ENCODE results near the gene ISL1. TPM values are rescaled to one million over a fixed set of nuclear protein-coding genes. Genes with fewer than 3 reads are reported as not detected.

Gene ISL1
- total RNA-seq, 1 experiment from 2014 or later = 0.36 TPM

DNA sequence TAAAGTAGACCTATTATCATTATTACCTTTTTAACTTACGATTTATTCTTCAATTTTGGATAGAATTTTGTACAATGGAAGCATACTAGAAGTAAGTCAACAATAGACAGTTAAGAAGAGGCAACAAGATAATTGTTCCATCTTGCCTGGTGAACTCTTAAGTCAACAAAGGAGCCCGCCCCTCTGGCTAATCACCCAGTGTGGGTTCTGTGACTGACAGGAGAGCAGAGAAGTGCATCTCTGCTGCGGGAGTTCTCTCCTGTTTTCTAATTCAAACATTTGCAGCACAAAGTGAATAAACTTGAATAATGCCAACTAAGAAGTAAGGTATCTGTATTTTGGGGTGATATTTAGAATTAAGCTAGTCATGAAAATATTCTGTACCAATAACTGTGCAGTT is 6.7 kb upstream of the ISL1 start:
- no TSS peak for BruUV-seq (replicated peaks)
- Histone ChIP-seq H3K4me3 (ENCODE audit: low read depth in 2 of 2, low read length in 2 of 2) (no peak overlapping the region), H3K36me3 (ENCODE audit: control insufficient read depth, insufficient read depth, low read length) (no peaks in the 10 kb centered on the region), H3K27me3 (ENCODE audit: control insufficient read depth, insufficient read depth, low read length) (peaks cover 45% of the 10 kb centered on the region), H3K9me3 (ENCODE audit: control insufficient read depth, insufficient read depth, low read depth, low read length) (no peaks in the 10 kb centered on the region), H3K4me1 (ENCODE audit: control insufficient read depth, insufficient read depth, low read length) (peaks cover 5% of the 10 kb centered on the region), H3K27ac (ENCODE audit: low read length) (no peak overlapping the region)
- no peak for DNase-seq (ENCODE audit: low read depth, low spot score)
- TF ChIP-seq POLR2AphosphoS5 (IDR thresholded peaks at IDR 0.05; ENCODE audit: low read depth, low read length) = no peak
- in situ Hi-C loops (cut with HindIII; ENCODE audit: low pct_unique_long_range_greater_than_20kb, low sequenced_read_pairs) (no loop called here), intact Hi-C loops (cut with micrococcal nuclease; ENCODE audit: unreplicated experiment) (no loop called here)
- ChIA-PET CTCF (no interaction called here), POLR2A (no interaction called here)
- ATAC-seq = no peak

DNA sequence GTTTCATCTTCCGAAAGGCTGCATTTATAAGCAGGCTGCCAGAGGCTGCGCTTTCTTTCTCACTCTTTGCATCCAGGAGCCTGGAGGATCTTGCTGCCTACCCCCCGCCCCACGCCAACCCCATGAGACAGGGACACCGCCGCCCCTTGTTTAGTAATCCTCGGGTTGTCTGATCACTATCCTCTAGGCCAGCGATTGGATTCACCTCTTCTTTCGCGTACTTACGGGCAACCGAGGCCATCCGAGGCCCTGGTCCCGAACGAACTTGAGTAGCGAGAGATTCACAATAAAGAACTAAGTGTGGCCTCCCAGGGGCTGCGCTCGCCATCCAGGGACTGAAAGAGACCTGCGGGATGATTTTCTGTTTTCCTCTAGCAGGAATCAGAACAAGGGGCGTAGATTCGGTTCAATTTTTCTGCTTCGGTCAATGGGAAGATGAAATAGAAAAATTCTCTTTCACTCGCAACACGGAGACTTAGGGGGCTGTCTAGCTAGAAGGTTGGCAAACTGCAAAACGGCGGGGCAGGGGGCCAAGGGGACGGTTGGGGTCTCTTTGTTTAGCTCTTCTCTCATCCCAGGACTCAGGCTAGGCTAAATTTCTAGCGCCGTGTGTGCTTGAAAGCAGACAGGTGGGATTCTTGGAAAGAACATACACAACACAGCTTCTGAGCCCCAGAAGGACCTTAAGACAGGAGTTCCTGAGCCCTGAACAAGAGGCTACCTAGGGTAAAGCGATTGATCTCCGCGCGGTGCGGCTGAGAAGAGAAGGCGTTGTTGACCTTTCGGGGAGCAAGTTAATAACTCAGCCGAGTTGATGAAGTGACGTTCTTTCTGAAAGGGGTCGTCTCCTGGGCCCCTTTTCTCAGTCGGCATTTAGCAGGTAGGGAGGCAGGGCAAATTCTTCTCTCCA is 5.8 kb upstream of the ISL1 start:
- DNase-seq (ENCODE audit: low read depth, low spot score) (no peak), ATAC-seq (no peak)
- ChIA-PET POLR2A (no interaction called here), CTCF (interaction anchor here (0.6 kb wide), 1 partner anchor 1467 kb away, joined by 3 read pairs; no protein-coding TSS in a partner anchor)
- peaks cover 51% of the 10 kb centered on the region for H3K27me3 ChIP-seq (ENCODE audit: control insufficient read depth, insufficient read depth, low read length)
- intact Hi-C loops (cut with micrococcal nuclease; ENCODE audit: unreplicated experiment) (no loop called here), in situ Hi-C loops (cut with HindIII; ENCODE audit: low pct_unique_long_range_greater_than_20kb, low sequenced_read_pairs) (no loop called here)
- no peaks in the 10 kb centered on the region for H3K36me3 ChIP-seq (ENCODE audit: control insufficient read depth, insufficient read depth, low read length)
- no TSS peak for BruUV-seq (replicated peaks)
- H3K27ac ChIP-seq (ENCODE audit: low read length) = no peak overlapping the region
- H3K9me3 ChIP-seq (ENCODE audit: control insufficient read depth, insufficient read depth, low read depth, low read length) = no peaks in the 10 kb centered on the region
- H3K4me3 ChIP-seq (ENCODE audit: low read depth in 2 of 2, low read length in 2 of 2) = no peak overlapping the region; a peak in 1 of 4 replicates
- H3K4me1 ChIP-seq (ENCODE audit: control insufficient read depth, insufficient read depth, low read length) = peaks cover 14% of the 10 kb centered on the region
- no peak for TF ChIP-seq CTCF (IDR thresholded peaks at IDR 0.05)
- TF ChIP-seq SIN3A (IDR thresholded peaks at IDR 0.05; ENCODE audit: borderline replicate concordance, insufficient read depth, low read depth, low read length) = no peak
- TF ChIP-seq, protein P1, sequence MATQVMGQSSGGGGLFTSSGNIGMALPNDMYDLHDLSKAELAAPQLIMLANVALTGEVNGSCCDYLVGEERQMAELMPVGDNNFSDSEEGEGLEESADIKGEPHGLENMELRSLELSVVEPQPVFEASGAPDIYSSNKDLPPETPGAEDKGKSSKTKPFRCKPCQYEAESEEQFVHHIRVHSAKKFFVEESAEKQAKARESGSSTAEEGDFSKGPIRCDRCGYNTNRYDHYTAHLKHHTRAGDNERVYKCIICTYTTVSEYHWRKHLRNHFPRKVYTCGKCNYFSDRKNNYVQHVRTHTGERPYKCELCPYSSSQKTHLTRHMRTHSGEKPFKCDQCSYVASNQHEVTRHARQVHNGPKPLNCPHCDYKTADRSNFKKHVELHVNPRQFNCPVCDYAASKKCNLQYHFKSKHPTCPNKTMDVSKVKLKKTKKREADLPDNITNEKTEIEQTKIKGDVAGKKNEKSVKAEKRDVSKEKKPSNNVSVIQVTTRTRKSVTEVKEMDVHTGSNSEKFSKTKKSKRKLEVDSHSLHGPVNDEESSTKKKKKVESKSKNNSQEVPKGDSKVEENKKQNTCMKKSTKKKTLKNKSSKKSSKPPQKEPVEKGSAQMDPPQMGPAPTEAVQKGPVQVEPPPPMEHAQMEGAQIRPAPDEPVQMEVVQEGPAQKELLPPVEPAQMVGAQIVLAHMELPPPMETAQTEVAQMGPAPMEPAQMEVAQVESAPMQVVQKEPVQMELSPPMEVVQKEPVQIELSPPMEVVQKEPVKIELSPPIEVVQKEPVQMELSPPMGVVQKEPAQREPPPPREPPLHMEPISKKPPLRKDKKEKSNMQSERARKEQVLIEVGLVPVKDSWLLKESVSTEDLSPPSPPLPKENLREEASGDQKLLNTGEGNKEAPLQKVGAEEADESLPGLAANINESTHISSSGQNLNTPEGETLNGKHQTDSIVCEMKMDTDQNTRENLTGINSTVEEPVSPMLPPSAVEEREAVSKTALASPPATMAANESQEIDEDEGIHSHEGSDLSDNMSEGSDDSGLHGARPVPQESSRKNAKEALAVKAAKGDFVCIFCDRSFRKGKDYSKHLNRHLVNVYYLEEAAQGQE (IDR thresholded peaks at IDR 0.05; ENCODE audit: insufficient read depth in 1 of 2, low read depth in 2 of 2, low read length in 1 of 2) = no peak
- no peak for TF ChIP-seq POLR2AphosphoS5 (IDR thresholded peaks at IDR 0.05; ENCODE audit: low read depth, low read length)
- TF ChIP-seq TCF7L2 (IDR thresholded peaks at IDR 0.05; ENCODE audit: low read depth, low read length) = no peak

- peaks cover 53% of the 10 kb centered on the region for H3K27me3 ChIP-seq (ENCODE audit: control insufficient read depth, insufficient read depth, low read length)
- ChIA-PET POLR2A (no interaction called here), CTCF (no interaction called here)
- no peak overlapping the region for H3K27ac ChIP-seq (ENCODE audit: low read length)
- H3K36me3 ChIP-seq (ENCODE audit: control insufficient read depth, insufficient read depth, low read length) = no peaks in the 10 kb centered on the region
- DNase-seq (ENCODE audit: low read depth, low spot score) = no peak
- no TSS peak for BruUV-seq (replicated peaks)
- in situ Hi-C loops (cut with HindIII; ENCODE audit: low pct_unique_long_range_greater_than_20kb, low sequenced_read_pairs) = no loop called here
- peaks cover 16% of the 10 kb centered on the region for H3K4me1 ChIP-seq (ENCODE audit: control insufficient read depth, insufficient read depth, low read length)
- intact Hi-C loops (cut with micrococcal nuclease; ENCODE audit: unreplicated experiment) = no loop called here
- no peaks in the 10 kb centered on the region for H3K9me3 ChIP-seq (ENCODE audit: control insufficient read depth, insufficient read depth, low read depth, low read length)
- TF ChIP-seq, protein P1 (IDR thresholded peaks at IDR 0.05; ENCODE audit: insufficient read depth in 1 of 2, low read depth in 2 of 2, low read length in 1 of 2) = no peak
- no peak for TF ChIP-seq CTCF (IDR thresholded peaks at IDR 0.05)
- no peak for ATAC-seq
- H3K4me3 ChIP-seq (ENCODE audit: low read depth in 2 of 2, low read length in 2 of 2) = peak overlapping the region in 1 of 2 experiments; percentile 27; a peak in 1 of 4 replicates
These were observed 5.2 kb upstream of the ISL1 start for GRCh38 chr5:51378061-51378409.
